GM19238 (cell line): ENCODE results near the gene FOXB1.

ENCODE experiments used
- DNase-seq: peaks from one replicate; pipeline ENCODE4 v3.0.0; 2011; ENCODE audit warnings: low spot score; ENCODE audit not compliant: insufficient read length

Gene FOXB1

GRCh38 chr15:60017538-60018520 lies 13.7 kb downstream of the FOXB1 start:
- DNase-seq = no peak

- DNase-seq = no peak
Observed at GRCh38 chr15:60020736-60021135, 16.6 kb downstream of the FOXB1 start.

- DNase-seq = no peak
Observed at GRCh38 chr15:60021589-60022378, 17.7 kb downstream of the FOXB1 start.

- no peak for DNase-seq
Observed at GRCh38 chr15:60022379-60022741, 18.2 kb downstream of the FOXB1 start.

- no peak for DNase-seq
Observed at GRCh38 chr15:60026555-60026954, 22.4 kb downstream of the FOXB1 start.

GRCh38 chr15:60035344-60035743 lies 31.2 kb downstream of the FOXB1 start:
- no peak for DNase-seq

GRCh38 chr15:60039316-60039715 lies 35.2 kb downstream of the FOXB1 start:
- DNase-seq = no peak

- no peak for DNase-seq
Observed at GRCh38 chr15:60043744-60044435, 39.8 kb downstream of the FOXB1 start.

GRCh38 chr15:60044636-60045270 lies 40.6 kb downstream of the FOXB1 start:
- no peak for DNase-seq

- DNase-seq = no peak
Observed at GRCh38 chr15:60047701-60048100, 43.6 kb downstream of the FOXB1 start.

GRCh38 chr15:60049948-60050347 lies 45.8 kb downstream of the FOXB1 start:
- DNase-seq = no peak

GRCh38 chr15:60052796-60053195 lies 48.7 kb downstream of the FOXB1 start:
- no peak for DNase-seq

GRCh38 chr15:60054472-60054871 lies 50.4 kb downstream of the FOXB1 start:
- DNase-seq = no peak
